Measurements from ENCODE around the gene FOXE3.
A peak's percentile ranks its signal among the peaks of the same experiment; 100 is the strongest.

FOXE3 gene

DNA sequence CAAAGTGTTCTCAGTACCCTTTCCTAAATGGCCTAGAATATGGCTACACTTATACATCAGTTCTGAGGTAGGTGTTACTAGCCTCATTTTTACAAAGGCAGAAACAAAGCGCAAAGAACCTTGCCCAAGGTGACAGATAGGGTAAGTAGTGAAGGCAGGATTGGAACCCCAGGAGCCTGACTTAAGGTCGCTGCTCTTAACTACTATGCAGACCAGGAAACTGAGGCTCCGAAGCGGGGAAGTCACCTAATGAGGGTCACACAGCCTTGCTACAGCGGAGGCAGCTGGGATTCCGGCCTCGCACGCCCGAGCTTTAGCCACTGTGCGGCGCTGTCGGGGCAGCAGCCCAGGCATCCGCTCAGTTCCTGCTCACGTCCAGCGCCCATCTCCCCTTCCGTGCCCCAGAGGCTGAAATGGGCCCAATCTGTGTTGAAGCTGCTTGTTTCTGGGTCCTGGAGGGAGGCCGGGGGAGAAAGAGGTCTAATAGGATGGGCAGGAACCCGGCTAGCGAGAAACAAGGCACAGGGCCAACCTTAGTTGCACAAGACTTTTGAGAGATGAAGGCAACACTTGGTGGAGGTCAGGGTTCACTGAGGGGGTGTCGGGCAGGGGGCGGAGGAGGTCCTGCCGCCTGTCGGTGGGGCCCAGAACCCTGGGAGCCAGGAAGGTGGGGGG lies 20.4 kb downstream of the FOXE3 start:
- DNase-seq: peak; percentile 43

DNA sequence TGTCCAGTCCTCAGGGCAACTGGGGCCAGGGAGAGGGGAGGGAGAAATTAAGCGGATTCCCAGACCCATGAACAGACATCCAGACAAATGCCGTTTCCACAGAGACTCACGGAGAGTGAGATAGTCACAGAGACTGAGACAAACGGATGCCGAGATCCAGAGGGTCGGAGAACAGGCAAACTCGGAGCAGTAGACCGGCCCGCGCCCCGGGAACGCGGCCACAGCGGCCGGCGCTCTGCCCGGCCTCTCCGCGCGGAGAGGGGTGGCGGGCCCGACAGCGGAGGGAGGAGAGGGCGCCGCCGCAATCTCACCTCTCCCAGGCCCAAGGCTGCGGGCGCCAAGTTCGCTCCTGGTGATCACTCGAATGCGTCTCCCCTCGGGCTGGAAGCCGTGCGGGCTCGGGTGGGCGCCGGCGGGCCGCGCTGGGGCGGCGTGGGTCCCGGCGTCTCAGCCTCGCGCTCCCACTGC lies 20.9 kb downstream of the FOXE3 start:
- DNase-seq: no peak

DNA sequence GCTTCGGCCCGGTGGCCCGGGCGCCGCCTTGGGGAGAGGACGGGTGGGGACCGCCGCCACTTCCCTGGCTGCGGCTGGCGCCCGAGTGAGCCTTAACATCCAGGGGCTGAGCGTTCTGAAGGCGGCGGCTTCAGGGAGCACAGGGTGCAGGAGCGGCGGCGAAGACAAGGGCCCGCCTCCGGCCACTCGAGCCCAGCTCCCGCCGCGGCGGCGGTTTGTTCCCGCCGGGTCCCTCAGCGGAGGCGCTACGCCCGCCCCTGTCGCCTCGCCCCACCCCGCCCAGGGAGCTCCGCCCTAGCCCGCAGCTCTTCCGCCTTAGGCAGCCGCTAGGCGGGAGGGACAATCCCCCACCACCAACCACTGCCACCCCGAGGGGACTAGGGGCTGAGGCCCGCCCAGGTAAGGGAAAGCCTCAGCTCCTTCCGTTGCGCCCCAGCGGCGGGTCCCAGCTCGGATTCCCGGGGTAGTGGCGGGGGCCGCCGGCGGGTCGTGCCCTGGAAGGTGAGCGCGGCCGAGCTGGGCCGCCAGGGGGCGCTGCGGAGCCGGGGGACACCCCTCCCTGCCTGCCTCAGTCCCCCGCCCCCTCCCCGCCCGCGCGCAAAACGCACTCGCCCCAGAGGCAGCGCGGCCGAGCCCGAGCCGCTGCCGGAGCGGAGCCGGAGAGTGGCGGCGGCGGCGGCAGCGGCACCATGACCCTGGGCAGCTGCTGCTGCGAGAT lies 21.5 kb downstream of the FOXE3 start, which contains the start of gene FOXD2:
Gene FOXD2 (plus strand): TSS at position 598 of the 718 bp plus-strand sequence. CDS start 92 bp downstream, at position 690.
- DNase-seq: peak; percentile 49

DNA sequence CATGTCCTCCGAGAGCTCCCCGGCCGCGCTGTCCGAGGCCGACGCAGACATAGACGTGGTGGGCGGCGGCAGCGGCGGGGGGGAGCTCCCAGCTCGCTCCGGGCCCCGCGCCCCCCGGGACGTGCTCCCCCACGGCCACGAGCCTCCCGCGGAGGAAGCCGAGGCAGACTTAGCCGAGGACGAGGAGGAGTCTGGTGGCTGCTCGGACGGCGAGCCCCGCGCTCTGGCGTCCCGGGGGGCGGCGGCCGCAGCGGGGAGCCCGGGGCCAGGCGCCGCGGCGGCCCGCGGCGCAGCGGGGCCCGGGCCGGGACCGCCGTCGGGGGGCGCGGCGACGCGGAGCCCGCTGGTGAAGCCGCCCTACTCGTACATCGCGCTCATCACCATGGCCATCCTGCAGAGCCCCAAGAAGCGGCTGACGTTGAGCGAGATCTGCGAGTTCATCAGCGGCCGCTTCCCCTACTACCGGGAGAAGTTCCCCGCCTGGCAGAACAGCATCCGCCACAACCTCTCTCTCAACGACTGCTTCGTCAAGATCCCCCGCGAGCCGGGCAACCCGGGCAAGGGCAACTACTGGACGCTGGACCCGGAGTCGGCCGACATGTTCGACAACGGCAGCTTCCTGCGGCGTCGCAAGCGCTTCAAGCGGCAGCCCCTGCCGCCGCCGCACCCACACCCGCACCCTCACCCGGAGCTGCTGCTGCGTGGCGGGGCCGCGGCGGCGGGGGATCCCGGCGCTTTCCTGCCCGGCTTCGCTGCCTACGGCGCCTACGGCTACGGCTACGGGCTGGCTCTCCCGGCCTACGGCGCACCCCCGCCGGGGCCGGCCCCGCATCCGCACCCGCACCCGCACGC lies 22.3 kb downstream of the FOXE3 start:
- no peak for DNase-seq

DNA sequence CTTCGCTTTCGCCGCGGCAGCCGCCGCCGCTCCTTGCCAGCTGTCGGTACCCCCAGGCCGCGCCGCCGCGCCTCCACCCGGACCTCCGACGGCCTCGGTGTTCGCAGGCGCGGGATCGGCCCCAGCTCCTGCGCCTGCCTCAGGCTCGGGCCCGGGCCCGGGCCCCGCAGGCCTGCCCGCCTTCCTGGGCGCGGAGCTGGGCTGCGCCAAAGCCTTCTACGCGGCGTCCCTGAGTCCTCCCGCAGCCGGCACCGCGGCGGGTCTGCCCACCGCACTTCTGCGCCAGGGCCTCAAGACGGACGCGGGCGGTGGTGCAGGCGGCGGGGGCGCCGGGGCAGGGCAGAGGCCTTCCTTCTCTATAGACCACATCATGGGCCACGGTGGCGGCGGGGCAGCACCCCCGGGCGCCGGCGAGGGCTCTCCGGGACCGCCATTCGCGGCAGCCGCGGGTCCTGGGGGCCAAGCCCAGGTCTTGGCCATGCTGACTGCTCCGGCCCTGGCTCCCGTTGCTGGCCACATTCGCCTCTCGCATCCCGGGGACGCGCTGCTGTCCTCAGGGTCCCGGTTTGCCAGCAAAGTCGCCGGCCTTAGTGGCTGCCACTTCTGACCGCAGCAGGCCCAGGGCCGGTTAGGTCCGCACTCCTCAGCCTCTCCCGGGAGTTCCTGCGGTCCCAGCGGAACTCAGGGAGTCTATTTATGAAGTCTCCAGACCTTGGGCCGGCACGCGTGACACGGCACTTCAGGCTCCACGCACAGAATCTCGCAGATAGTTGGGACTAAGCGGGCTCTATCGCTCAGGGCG lies 23.1 kb downstream of the FOXE3 start:
- no peak for DNase-seq

DNA sequence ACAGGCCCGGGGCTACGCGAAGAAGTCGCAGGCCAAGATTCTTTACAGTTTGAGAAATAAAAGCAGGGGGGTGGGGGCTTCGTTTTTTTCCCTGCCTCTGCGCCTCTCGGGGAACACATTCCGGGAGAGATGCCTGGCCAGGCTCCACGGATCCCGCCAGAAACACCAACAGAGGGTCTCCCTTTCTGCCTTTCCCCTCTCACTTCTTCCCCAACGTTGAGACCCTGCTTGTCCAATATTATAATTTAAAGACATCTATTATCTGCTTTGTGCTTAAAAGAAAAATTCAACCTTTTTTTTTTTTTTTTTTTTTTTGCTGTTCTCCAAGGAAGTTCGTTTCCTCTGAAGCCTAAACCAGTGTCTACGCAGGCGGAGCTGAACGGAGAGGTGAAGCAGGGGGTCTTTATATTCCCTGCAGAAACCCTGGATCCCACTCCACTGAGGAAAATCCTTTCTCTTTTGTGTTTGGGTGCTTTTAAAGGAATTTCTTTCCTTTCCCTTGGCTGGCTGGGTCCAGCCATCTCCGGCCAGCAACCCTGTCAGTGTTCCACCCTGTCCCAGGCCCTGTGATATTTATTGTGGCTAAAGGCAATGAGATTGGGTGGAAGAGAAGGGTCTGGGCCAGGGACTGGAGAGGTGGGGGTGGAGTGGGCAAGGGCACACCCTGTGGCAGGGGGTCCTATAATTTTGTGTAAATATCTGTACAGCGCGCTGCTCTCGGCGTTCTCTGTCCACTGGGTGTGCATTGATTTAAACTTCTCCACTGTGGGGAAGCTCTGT lies 23.9 kb downstream of the FOXE3 start:
- DNase-seq: no peak

DNA sequence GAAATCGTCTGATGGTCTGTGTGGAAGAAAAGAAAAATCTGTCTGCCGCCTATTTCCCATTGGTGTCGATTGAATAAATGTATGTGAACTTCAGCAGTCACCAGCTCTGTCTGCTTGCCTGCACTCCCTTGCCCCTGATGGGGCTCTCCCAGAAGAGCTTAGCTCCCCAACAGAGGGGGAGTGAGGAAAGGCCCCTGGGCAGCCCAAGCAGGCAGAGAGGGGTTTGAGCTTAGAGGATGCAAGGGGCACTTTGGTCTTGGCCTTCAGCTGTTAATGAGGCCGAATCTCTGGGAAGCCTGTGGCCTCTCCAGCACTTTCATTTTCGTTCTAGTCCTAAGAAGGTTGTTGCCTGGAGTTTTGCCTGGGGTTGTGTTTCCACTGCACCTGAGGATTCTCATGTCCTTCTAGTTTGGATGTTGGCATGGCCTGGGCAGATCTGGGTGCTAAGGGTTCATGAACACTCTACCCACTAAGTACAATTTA lies 24.6 kb downstream of the FOXE3 start:
- no peak for DNase-seq

DNA sequence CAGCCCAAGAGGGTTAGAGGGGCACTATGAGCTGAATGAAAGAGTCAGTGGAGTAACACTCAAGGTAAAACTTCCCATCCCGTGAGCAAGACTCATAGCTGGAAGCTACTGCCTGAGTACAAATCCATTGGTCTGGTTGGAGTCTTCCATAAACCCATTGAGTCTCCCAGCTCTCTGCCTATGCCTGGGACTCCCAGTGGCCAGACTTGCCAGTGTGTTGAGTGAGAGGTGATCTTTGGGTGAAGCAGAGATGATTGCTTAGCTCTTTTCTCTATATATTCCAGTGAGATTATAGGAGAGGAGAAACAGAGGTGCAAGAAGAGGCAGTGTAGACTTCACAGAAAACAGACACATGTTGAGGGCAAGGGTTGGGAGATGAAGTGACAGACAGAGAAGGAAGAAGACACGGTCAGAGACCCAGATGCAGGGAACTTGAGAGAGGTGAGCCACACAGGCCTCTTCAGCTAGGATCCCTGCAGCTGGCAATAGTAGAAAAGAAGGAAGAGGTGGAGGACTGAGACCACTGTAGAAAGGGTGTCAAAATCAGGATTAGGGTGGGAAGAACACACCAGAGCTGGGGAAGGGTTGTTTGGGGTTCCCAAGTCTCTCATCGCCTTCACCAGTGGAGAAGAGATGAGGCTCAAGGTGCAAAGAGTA lies 25.5 kb downstream of the FOXE3 start:
- DNase-seq: no peak

DNA sequence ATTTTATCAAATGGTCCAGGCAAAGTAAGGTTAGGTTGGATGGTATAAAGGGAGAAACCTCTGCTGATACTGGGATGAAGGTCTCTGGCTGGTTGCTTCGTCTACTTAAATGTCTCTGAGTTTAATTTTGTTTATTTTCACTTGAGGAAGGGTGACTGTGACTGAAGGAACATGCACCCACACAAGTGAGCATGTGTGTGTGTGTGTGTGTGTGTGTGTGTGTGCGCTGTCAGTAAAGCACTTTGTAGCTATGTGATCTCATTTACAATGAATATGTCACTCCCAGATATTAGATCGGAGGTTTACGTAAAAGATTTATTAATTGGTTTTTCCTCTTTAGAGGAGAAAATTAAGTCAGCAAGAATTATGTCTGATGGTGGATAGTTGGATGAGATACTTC lies 26.1 kb downstream of the FOXE3 start:
- DNase-seq: no peak

DNA sequence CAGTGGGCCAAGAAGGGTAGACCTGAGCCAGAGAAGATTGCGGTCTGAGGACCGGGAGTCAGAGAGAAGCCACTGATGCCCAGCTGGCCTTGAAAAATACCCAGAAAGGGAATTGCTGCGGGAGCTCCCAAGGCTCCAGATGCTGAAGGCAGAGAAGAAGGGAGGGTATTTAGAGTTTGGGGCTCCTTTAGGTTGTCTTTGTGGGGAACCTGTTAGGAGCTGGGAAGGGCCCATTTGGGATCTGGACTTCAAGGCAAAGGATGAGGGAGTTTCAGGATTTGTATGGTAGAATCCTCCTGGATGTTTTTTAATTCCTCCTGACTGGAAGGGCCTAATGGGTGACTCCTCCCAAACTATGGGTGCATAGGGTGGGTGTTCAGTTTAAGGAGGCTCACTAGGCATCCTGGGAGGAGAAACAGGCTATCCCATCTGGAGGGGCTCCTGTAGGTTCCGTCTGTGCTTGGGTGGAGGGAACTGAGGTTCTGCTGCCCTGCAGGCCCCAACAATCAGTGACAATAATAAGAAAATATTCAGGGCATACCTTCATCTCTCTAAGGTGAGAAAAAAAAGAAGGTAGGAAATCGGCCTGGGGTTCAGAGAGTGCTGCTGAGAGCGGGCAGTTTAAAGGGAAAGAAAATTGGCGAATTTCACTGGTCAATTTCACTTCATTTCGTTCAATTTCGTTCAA lies 26.9 kb downstream of the FOXE3 start:
- no peak for DNase-seq

DNA sequence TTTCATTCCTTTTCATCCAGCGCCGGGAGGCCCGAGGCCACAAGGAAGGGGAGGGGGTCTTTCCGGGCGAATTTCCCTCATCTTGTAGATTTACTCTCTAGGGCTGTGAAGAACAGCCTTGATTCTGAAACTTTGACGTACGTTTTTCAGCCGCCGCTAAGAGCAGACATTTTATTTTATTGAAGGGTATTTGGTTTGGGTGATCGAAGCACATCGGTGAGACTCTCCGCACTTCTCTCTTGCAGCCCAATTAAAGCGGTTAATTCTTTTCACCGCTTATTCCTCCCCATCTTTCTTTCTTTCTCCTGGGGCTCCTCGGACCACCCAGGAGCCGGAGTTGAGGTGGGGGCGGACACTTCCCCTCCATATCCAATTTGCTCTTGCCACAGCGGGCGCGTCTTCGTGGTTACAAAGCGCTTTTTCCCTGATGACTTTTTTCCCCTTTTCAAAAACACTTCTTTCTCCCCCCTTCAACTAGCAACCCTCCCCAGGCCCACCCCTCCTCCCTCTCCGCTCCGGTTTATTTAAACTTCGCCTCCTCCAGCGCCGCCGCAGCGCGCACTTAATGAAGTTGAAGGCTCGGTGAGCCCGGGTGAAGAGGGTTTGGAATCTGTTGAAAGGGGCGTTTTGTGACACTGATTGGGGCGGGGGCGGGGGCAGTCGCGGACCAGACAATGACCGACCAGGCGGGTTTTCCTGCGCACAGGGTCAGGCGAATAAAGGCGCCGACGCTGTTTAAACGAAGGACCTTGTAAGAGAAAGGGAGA lies 27.6 kb downstream of the FOXE3 start:
- DNase-seq: no peak

DNA sequence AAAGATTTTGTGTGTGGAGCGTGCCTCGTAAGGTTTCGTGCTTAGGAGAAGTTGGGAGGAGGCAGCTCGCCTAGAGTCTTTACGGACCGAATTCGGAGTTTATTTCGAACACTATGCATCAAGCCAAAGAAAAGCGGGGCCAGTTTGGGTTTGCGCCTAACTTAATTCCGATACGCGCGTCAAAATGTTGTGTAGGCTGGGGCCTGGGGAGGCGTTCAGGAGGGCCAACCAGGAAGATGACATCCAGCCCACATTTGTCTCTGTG lies 28.1 kb downstream of the FOXE3 start:
- DNase-seq: no peak

DNA sequence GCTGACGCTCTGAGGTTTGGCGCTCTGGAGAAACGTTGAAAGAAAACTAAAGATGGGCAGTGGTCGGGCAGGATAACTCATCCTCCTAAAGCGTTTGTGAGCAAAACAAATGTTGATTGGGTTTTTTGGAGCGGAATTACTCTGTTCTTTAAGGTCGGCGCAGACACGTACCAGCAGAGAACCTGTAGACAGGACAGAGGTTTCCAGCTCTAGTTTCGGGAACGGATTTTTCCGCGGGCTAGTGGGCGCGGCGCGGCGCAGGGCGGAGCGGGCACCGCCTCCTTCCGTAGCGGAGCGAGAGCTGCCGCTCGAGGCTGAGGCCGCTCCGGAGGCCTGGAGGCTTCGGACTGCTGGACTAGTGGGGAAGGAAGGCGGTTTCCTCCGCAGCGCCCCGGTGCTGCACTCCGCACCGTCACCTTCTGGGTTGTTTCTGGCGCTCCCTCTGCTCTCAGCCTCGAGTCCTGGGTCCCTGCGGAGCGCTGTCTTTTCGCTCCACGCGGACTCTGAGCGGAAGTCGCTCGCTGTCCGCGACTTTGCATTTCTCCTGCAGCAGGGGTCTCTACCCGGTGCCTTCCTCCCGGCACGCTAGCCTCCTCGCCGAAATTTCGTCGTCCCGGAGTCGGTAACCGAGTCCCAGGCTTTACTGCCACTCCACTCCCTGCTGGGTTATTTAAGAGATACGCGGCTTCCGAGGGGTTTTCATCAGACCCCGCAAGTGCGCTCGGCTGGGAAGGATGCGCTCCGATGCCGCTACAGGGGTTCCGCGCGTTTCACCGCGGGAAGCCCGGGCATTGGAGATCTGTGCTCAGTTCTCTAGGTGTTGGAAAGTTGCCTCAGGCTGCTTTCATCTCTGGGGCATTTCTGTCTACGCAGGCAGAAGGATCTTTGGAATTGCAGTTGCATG lies 28.7 kb downstream of the FOXE3 start:
- DNase-seq: no peak

DNA sequence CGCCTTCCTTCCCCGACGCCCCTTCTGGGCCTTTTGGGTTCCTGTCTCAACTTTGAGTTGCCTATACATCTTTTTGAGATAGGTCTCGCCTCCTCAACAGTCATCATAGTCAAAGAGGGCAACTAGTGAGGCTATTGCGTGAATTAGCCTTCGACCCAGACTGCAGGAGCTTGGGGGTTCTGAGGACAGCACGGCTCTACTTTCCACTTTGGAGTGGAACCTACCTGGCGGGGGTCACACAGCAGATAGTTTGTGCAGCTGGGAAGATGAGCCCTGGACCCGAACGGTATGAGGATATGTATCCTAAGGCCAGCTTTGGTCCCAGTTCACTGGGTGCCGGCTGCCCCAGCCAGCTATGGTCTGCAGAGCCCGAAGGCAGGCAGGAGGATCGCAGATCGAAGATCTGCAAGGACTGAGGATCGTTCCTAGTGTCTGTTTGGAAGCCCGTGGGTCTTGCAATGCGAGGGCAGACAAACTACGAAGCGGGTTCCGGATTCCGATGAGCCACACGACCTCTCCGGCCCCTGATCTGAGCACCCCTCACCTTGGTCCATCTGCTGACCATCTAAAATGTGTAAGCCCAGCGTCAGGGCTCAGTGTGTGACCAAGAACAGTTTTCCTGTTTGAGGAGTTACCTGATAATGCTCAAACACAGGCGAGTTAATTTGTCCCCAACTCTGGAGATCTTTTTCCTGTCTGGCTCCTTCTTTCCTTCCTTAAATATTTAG lies 29.9 kb downstream of the FOXE3 start:
- no peak for DNase-seq

DNA sequence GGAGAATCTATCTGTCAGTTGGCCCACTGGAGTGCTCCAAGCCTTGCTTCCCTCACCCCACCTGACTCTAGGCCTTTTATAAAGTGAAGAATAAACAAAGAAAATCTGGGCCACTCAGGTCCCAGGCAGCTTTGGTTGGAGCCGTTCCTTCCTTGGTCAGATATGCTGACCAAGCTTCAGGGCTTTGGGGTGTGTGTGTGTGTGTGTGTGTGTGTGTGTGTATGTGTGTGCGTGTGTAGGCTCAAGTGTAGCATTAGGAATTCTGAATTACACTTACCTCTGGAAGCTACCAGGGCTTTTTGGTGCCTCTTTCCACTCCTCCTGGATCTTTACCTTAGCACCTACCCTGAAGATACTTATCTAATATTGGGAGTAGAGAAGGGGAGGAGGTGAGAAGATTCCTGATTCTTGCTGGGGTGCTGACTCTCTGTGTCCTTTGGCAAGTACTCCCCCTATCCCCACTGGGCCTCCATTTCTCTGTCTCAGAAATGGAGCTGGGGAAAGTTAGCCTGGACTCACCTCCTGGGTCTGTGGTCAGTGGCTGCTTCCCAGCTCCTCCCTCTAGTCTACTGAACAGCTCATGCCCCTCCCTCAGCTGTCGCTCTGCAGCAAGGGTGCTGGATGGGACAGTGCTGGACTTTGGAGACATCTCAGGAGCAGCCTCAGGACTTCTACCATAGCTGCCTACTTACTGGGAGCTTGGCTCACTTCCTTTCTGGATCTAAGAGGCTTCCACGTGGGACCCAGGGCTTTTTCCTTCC lies 32.6 kb downstream of the FOXE3 start:
- DNase-seq: no peak

DNA sequence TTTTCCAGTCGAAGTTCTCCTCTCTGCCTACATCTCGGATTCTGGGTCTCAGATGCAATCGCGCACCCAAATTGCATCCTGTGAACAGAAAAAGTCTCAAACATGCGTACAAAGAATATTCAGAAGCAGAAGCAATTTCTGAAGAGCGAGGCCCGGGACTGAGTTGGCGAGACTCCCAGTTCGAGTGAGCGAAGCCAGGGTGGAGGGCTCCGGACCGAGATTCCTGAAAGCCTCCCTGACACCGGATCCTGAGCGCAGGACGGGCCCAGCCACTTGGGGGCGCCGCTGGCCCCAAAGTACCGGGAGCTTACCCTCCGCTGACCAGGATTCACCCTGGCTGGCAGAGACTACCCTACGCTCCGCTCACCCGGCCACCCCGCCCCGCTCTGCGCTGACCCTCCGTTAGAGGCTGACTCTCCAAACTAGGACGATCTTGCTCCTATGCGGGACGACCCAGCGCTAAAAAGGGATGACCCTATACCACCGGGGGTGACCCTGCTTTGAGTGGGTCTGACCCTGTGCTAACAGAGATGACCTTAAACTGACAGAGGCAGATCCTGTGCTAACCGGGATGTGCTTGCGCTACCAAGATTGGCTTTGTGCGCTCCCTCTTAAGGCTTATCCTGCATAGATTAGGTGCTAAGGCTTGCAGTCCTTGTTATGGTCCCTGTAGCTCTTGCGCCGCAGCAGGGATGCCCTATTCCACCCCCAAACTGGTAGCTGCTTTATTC lies 33.9 kb downstream of the FOXE3 start:
- DNase-seq: no peak

DNA sequence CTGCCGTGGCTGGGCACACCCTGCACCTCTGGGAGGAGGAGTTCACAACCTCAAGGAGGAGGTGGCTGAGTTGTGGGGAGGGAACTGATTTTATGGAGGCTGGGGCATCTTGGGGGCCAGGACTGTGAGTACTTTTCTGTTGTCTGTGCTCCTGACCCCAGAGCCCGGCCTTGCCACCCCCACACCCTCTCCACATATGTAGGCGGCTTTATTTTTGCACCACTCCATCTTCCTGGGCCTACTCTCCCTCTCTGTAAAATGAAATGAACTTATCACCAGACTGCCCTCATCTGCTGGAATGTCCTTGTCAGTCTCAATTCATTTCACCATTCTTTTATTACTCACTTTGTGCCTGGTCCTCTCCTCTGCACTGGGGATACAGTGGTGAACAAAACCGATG lies 34.5 kb downstream of the FOXE3 start:
- DNase-seq: no peak
